Vagina (tissue), 2 donors: ENCODE results near the gene DGKD. TPM values are rescaled to one million over a fixed set of nuclear protein-coding genes. Genes with fewer than 3 reads are reported as not detected.
A peak's percentile ranks its signal among the peaks of the same experiment; 100 is the strongest.

Experiments used
- DNase-seq, 2 donors: peaks; one replicate each; pipeline ENCODE4 v3.0.0-alpha.2; 2017; ENCODE audit errors: extremely low spot score in 2 of 2
- H3K27ac ChIP-seq: fragments of 200-600 bp; sonication (generic); one replicate; pipeline ENCODE4 v1.5.1; 2019
- H3K27me3 ChIP-seq: fragments of 200-600 bp; sonication (generic); one replicate; pipeline ENCODE4 v1.5.1; 2019
- H3K36me3 ChIP-seq, 2 donors: fragments of 200-600 bp; sonication (generic); one replicate each; pipeline ENCODE4 v1.5.1; 2017 to 2019
- H3K4me1 ChIP-seq: fragments of 200-600 bp; sonication (generic); one replicate; pipeline ENCODE4 v1.5.1; 2019
- H3K4me3 ChIP-seq, 2 donors: fragments of 200-600 bp; sonication (generic); 1 replicate in 1 of 2; 2 replicates in 1 of 2; pipeline ENCODE4 v1.5.1; 2016 to 2019
- H3K9me3 ChIP-seq: fragments of 200-600 bp; sonication (generic); one replicate; pipeline ENCODE4 v1.5.1; 2019
- CTCF ChIP-seq, 3 experiments: fragments of 450-650 bp in 2 of 3; fragments of 200-600 bp in 1 of 3; sonication (generic) in 1 of 3; IDR thresholded peaks; one replicate each; pipeline ENCODE4 v1.5.1; 2017 to 2019; ENCODE audit warnings: antibody characterized with exemption in 3 of 3, mild to moderate bottlenecking in 2 of 3, moderate library complexity in 2 of 3
- POLR2A ChIP-seq, 2 donors: fragments of 450-650 bp; IDR thresholded peaks; one replicate each; pipeline ENCODE4 v1.6.1; 2017; ENCODE audit warnings: antibody characterized with exemption in 2 of 2, mild to moderate bottlenecking in 2 of 2, moderate library complexity in 2 of 2
- POLR2AphosphoS5 ChIP-seq, 2 donors: sonication (generic); formaldehyde crosslinking; IDR thresholded peaks; one replicate each; pipeline ENCODE4 v1.9.0; 2017; ENCODE audit warnings: antibody characterized with exemption in 2 of 2, mild to moderate bottlenecking in 2 of 2, low read depth in 1 of 2; ENCODE audit not compliant: insufficient read depth in 1 of 2
- intact Hi-C: fragments of 100-400 bp; cut with DNase I; formaldehyde crosslinking; loops from one replicate; pipeline ENCODE4 v1.15.1; 2023
- total RNA-seq: library from RNA; depleted of rRNA; stranded (reverse); fragments of >200 nt; gene quantifications from one replicate; pipeline ENCODE4 v1.2.3, GENCODE V29; 2016

DGKD gene
- total RNA-seq, 1 donor from 2014 or later = 13.3 TPM

DNA sequence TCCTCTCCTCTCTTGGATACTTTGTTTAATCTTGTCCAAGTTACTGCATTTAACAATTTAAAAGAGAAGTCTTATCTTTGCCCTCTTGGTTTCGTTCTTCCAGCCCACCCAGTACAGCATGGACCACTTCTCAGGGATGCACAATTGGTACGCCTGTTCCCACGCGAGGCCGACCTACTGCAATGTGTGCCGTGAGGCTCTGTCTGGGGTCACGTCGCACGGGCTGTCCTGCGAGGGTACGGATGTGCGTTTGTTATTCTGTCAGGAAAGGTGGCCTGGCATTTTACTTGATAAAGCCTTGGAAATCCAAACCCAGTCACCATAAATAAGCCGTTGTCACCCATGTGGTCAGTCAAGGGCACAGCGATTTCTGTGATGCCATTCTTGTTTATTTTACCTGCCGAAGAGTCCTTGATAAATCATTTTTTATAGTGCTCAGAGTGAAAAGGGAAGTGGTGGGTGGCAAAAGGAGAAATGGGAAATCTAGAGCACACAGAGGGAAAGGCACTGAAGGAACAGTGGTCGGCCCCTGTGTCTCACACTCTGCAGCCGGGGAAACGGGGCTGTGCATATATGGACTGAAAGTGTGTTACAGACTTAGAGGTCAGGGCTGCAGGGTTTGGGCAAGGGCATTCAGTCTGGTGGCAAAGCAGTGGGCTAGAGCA, 80.5 kb downstream of the DGKD start:
- Histone ChIP-seq H3K4me3 (no peak overlapping the region), H3K27ac (no peak overlapping the region), H3K36me3 (peaks cover 0 to 26% of the 10 kb centered on the region in 2 donors), H3K9me3 (no peaks in the 10 kb centered on the region), H3K27me3 (no peaks in the 10 kb centered on the region), H3K4me1 (peaks cover under 1% of the 10 kb centered on the region)
- TF ChIP-seq POLR2A (IDR thresholded peaks at IDR 0.05) (no peak), CTCF (IDR thresholded peaks at IDR 0.05) (no peak), POLR2AphosphoS5 (IDR thresholded peaks at IDR 0.05; ENCODE audit: insufficient read depth in 1 of 2, low read depth in 1 of 2) (no peak)
- DNase-seq = peak in 1 of 2 donors; percentile 28
- intact Hi-C loops = no loop called here

- Histone ChIP-seq H3K4me1 (no peaks in the 10 kb centered on the region), H3K27me3 (no peaks in the 10 kb centered on the region), H3K27ac (no peak overlapping the region), H3K4me3 (no peak overlapping the region), H3K36me3 (peaks cover 0 to 26% of the 10 kb centered on the region in 2 donors), H3K9me3 (no peaks in the 10 kb centered on the region)
- TF ChIP-seq POLR2AphosphoS5 (IDR thresholded peaks at IDR 0.05; ENCODE audit: insufficient read depth in 1 of 2, low read depth in 1 of 2) (no peak), POLR2A (IDR thresholded peaks at IDR 0.05) (no peak), CTCF (IDR thresholded peaks at IDR 0.05) (no peak)
- intact Hi-C loops = no loop called here
- peak in 1 of 2 donors; percentile 79 for DNase-seq
These were observed 81.3 kb downstream of the DGKD start for GRCh38 chr2:233435436-233436190.

- Histone ChIP-seq H3K9me3 (no peaks in the 10 kb centered on the region), H3K4me3 (no peak overlapping the region), H3K27ac (no peak overlapping the region), H3K4me1 (no peaks in the 10 kb centered on the region), H3K36me3 (peaks cover 0 to 26% of the 10 kb centered on the region in 2 donors), H3K27me3 (no peaks in the 10 kb centered on the region)
- TF ChIP-seq CTCF (IDR thresholded peaks at IDR 0.05) = no peak
- TF ChIP-seq POLR2AphosphoS5 (IDR thresholded peaks at IDR 0.05; ENCODE audit: insufficient read depth in 1 of 2, low read depth in 1 of 2) = no peak
- TF ChIP-seq POLR2A (IDR thresholded peaks at IDR 0.05) = no peak
- no peak for DNase-seq
- intact Hi-C loops = no loop called here
These were observed 81.9 kb downstream of the DGKD start for GRCh38 chr2:233436191-233436581.

GRCh38 chr2:233436691-233437438, 82.6 kb downstream of the DGKD start:
- Histone ChIP-seq H3K4me3 (no peak overlapping the region), H3K9me3 (no peaks in the 10 kb centered on the region), H3K27me3 (no peaks in the 10 kb centered on the region), H3K27ac (no peak overlapping the region), H3K36me3 (peaks cover 0 to 26% of the 10 kb centered on the region in 2 donors), H3K4me1 (no peaks in the 10 kb centered on the region)
- no peak for DNase-seq
- no peak for TF ChIP-seq POLR2A (IDR thresholded peaks at IDR 0.05)
- TF ChIP-seq POLR2AphosphoS5 (IDR thresholded peaks at IDR 0.05; ENCODE audit: insufficient read depth in 1 of 2, low read depth in 1 of 2) = no peak
- no peak for TF ChIP-seq CTCF (IDR thresholded peaks at IDR 0.05)
- intact Hi-C loops = no loop called here
